Uterus (tissue), 4 donors: Measurements from ENCODE around the gene BMP2K. TPM values are rescaled to one million over a fixed set of nuclear protein-coding genes. Genes with fewer than 3 reads are reported as not detected.
A peak's percentile ranks its signal among the peaks of the same experiment; 100 is the strongest.

ENCODE experiments used
- DNase-seq, 2 donors: peaks; one replicate each; pipeline ENCODE4 v3.0.0-alpha.2; 2019 to 2020
- H3K27ac ChIP-seq, 2 donors: fragments of 200-600 bp; sonication (generic); 1 replicate in 1 of 2; 2 replicates in 1 of 2; pipeline ENCODE4 v1.5.1; 2016 to 2018
- H3K27me3 ChIP-seq, 2 donors: fragments of 200-600 bp; sonication (generic); one replicate each; pipeline ENCODE4 v1.5.1; 2018 to 2019; ENCODE audit warnings: control low read depth in 1 of 2
- H3K36me3 ChIP-seq, 2 donors: fragments of 200-600 bp; sonication (generic); one replicate each; pipeline ENCODE4 v1.5.1; 2019; ENCODE audit warnings: control low read depth in 1 of 2
- H3K4me1 ChIP-seq, 2 donors: fragments of 200-600 bp; sonication (generic); one replicate each; pipeline ENCODE4 v1.5.1; 2018 to 2019; ENCODE audit warnings: control low read depth in 1 of 2
- H3K4me3 ChIP-seq, 2 donors: fragments of 200-600 bp; sonication (generic); 1 replicate in 1 of 2; 2 replicates in 1 of 2; pipeline ENCODE4 v1.5.1; 2018 to 2019; ENCODE audit warnings: mild to moderate bottlenecking in 1 of 2
- H3K9me3 ChIP-seq, 2 donors: fragments of 200-600 bp; sonication (generic); one replicate each; pipeline ENCODE4 v1.5.1; 2019; ENCODE audit warnings: control low read depth in 1 of 2
- CTCF ChIP-seq, 4 experiments: fragments of 200-600 bp in 2 of 4; fragments of 450-650 bp in 2 of 4; sonication (generic) in 2 of 4; IDR thresholded peaks; one replicate each; pipeline ENCODE4 v1.5.1; 2016 to 2019; ENCODE audit warnings: antibody characterized with exemption in 4 of 4, mild to moderate bottlenecking in 2 of 4, moderate library complexity in 1 of 4
- POLR2A ChIP-seq, 2 donors: fragments of 450-650 bp; IDR thresholded peaks; one replicate each; pipeline ENCODE4 v1.6.1; 2016; ENCODE audit warnings: antibody characterized with exemption in 2 of 2, mild to moderate bottlenecking in 1 of 2, moderate library complexity in 1 of 2
- intact Hi-C: fragments of 100-400 bp; cut with DNase I; formaldehyde crosslinking; loops from one replicate; pipeline ENCODE4 v1.15.1; 2023; ENCODE audit warnings: low total_unique reads
- microRNA-seq: library from miRNA; unstranded; fragments of <30 nt; microRNA quantifications from one replicate; pipeline ENCODE4, GENCODE V29; 2016; ENCODE audit warnings: borderline microRNAs expressed, borderline replicate concordance
- small RNA-seq: library from RNA; depleted of rRNA; stranded (forward); fragments of <200 nt; gene quantifications from one replicate; pipeline ENCODE3, GENCODE V24; 2016
- total RNA-seq, 4 donors: library from RNA; depleted of rRNA in 3 of 4; stranded (reverse); fragments of >200 nt in 3 of 4; gene quantifications; one replicate each; pipeline versions ENCODE4 v1.1.0 to v1.2.4, GENCODE V29; 2014 to 2023
- donor health status: DM: yes; HTN: yes; CAD: no.

BMP2K gene
- total RNA-seq, 4 donors from 2014 or later = 14.7 to 67.3 (median 29.2) TPM

- H3K27ac ChIP-seq = no peak overlapping the region
- intact Hi-C loops = loop anchor here (5.0 kb wide), 1 partner anchor 1264 kb away; no protein-coding TSS in a partner anchor
- H3K4me3 ChIP-seq = no peak overlapping the region
- DNase-seq = no peak
- no peaks in the 10 kb centered on the region for H3K9me3 ChIP-seq
- TF ChIP-seq CTCF (IDR thresholded peaks at IDR 0.05) = no peak
- no peak for TF ChIP-seq POLR2A (IDR thresholded peaks at IDR 0.05)
- no peaks in the 10 kb centered on the region for H3K36me3 ChIP-seq
- no peaks in the 10 kb centered on the region for H3K4me1 ChIP-seq
- no peaks in the 10 kb centered on the region for H3K27me3 ChIP-seq
Observed at GRCh38 chr4:78953231-78953630, 177.1 kb downstream of the BMP2K start.

- intact Hi-C loops = loop anchor here (5.0 kb wide), 1 partner anchor 1263 kb away; no protein-coding TSS in a partner anchor
- H3K9me3 ChIP-seq = no peaks in the 10 kb centered on the region
- H3K36me3 ChIP-seq = no peaks in the 10 kb centered on the region
- no peaks in the 10 kb centered on the region for H3K27me3 ChIP-seq
- H3K27ac ChIP-seq = no peak overlapping the region
- no peak for DNase-seq
- TF ChIP-seq POLR2A (IDR thresholded peaks at IDR 0.05) = no peak
- peak in 3 of 4 experiments; percentile 12 to 35 (median 32) for TF ChIP-seq CTCF (IDR thresholded peaks at IDR 0.05)
- no peaks in the 10 kb centered on the region for H3K4me1 ChIP-seq
- H3K4me3 ChIP-seq = no peak overlapping the region
Observed at GRCh38 chr4:78953769-78954666, 177.9 kb downstream of the BMP2K start.

GRCh38 chr4:78956975-78957374 is 180.8 kb downstream of the BMP2K start:
- Histone ChIP-seq H3K4me3 (no peak overlapping the region), H3K27ac (no peak overlapping the region), H3K4me1 (no peaks in the 10 kb centered on the region), H3K9me3 (no peaks in the 10 kb centered on the region), H3K36me3 (no peaks in the 10 kb centered on the region), H3K27me3 (no peaks in the 10 kb centered on the region)
- no peak for DNase-seq
- TF ChIP-seq POLR2A (IDR thresholded peaks at IDR 0.05) (no peak), CTCF (IDR thresholded peaks at IDR 0.05) (no peak)
- intact Hi-C loops = no loop called here

GRCh38 chr4:78960926-78961325 is 184.8 kb downstream of the BMP2K start:
- peak overlapping the region; percentile 78 to 86 for H3K27ac ChIP-seq
- no peaks in the 10 kb centered on the region for H3K9me3 ChIP-seq

More at GRCh38 chr4:78960926-78961325, 184.8 kb downstream of the BMP2K start:
- Histone ChIP-seq H3K4me3 (no peak overlapping the region), H3K36me3 (no peaks in the 10 kb centered on the region), H3K4me1 (no peaks in the 10 kb centered on the region), H3K27me3 (no peaks in the 10 kb centered on the region)
- DNase-seq = no peak
- TF ChIP-seq CTCF (IDR thresholded peaks at IDR 0.05) (no peak), POLR2A (IDR thresholded peaks at IDR 0.05) (no peak)
- intact Hi-C loops = no loop called here

Small RNA genes within 50 kb of the gene (microRNA-seq; reads per million reads assigned to microRNA genes)
- not detected for gene MIR5096

Small RNA genes within 50 kb of the gene (small RNA-seq; reads per million reads assigned to genes)
- gene AC098818.1 = not detected
- not detected for gene MIR5096
- gene RN7SL127P = not detected

Other genes starting within 250 kb of the BMP2K start
- gene ANXA3, start 224.6 kb upstream of the BMP2K start, total RNA-seq = 100 to 1,000 TPM in 1 of 4 donors, 10 to 100 TPM in 3; 13.6 to 243 (median 23.4) TPM
- gene PAQR3, start 163.1 kb downstream of the BMP2K start, total RNA-seq = 10 to 100 TPM in 3 of 4 donors, 1 to 10 TPM in 1; 4.1 to 23.2 (median 19.5) TPM